Erythroblast (primary cell): ENCODE measurements around the gene OCA2.

Source experiments
- GATA1 ChIP-seq: IDR thresholded peaks from 2 replicates; pipeline ENCODE4 v1.6.1; 2011; ENCODE audit warnings: low read depth, mild to moderate bottlenecking, control low read depth, low read length, moderate library complexity
- POLR2A ChIP-seq: IDR thresholded peaks from 2 replicates; pipeline ENCODE4 v1.6.1; 2011; ENCODE audit warnings: mild to moderate bottlenecking, low read length

GRCh38 chr15:27804569-27805260, 294.4 kb downstream of the OCA2 start:
- TF ChIP-seq POLR2A (no peak), GATA1 (no peak)
